Breast epithelium (tissue), 4 donors: ENCODE results near the gene ZCWPW2. TPM values are rescaled to one million over a fixed set of nuclear protein-coding genes. Genes with fewer than 3 reads are reported as not detected.

Experiments used
- DNase-seq, 2 donors: peaks; one replicate each; pipeline ENCODE4 v3.0.0-alpha.2; 2019; ENCODE audit warnings: low spot score in 2 of 2
- H3K27ac ChIP-seq, 2 donors: fragments of 200-600 bp; sonication (generic) in 1 of 2; one replicate each; pipeline ENCODE4 v1.5.1; 2016 to 2019; ENCODE audit warnings: mild to moderate bottlenecking in 1 of 2
- H3K27me3 ChIP-seq, 2 donors: fragments of 200-600 bp; sonication (generic) in 1 of 2; one replicate each; pipeline versions ENCODE4 v1.5.1 to v1.6.0; 2017 to 2019; ENCODE audit warnings: control low read depth in 1 of 2, mild to moderate bottlenecking in 1 of 2
- H3K36me3 ChIP-seq: fragments of 200-600 bp; one replicate; pipeline ENCODE4 v1.5.1; 2019
- H3K4me1 ChIP-seq, 2 donors: fragments of 200-600 bp; sonication (generic); one replicate each; pipeline ENCODE4 v1.5.1; 2016 to 2019; ENCODE audit warnings: control low read depth in 1 of 2
- H3K4me3 ChIP-seq, 3 donors: fragments of 200-600 bp; sonication (generic); 1 replicate in 2 of 3; 2 replicates in 1 of 3; pipeline ENCODE4 v1.5.1; 2016 to 2019; ENCODE audit warnings: mild to moderate bottlenecking in 3 of 3, moderate library complexity in 2 of 3
- H3K9me3 ChIP-seq, 2 donors: fragments of 200-600 bp; sonication (generic) in 1 of 2; one replicate each; pipeline ENCODE4 v1.5.1; 2016 to 2019; ENCODE audit warnings: control low read depth in 1 of 2
- POLR2A ChIP-seq: fragments of 450-650 bp; IDR thresholded peaks from one replicate; pipeline ENCODE4 v1.6.1; 2016; ENCODE audit warnings: antibody characterized with exemption, mild to moderate bottlenecking, moderate library complexity
- POLR2AphosphoS5 ChIP-seq, 3 donors: sonication (generic); formaldehyde crosslinking; IDR thresholded peaks; one replicate each; pipeline ENCODE4 v1.6.1; 2017; ENCODE audit warnings: antibody characterized with exemption in 3 of 3
- intact Hi-C: fragments of 100-400 bp; cut with DNase I; formaldehyde crosslinking; loops from one replicate; pipeline ENCODE4 v1.15.1; 2023; ENCODE audit warnings: low total_unique reads
- total RNA-seq, 3 donors: library from RNA; depleted of rRNA; stranded (reverse); fragments of >200 nt; gene quantifications; one replicate each; pipeline ENCODE4 v1.1.0, GENCODE V29; 2016
- TF ChIP-seq, protein P1 (sequence below), 3 donors: fragments of 450-650 bp; IDR thresholded peaks; one replicate each; pipeline ENCODE4 v1.5.1; 2016 to 2017; ENCODE audit warnings: antibody characterized with exemption in 3 of 3, mild to moderate bottlenecking in 3 of 3, moderate library complexity in 3 of 3

Gene ZCWPW2
- total RNA-seq, 3 donors from 2014 or later = 1.1 to 2.3 (median 1.3) TPM

DNA sequence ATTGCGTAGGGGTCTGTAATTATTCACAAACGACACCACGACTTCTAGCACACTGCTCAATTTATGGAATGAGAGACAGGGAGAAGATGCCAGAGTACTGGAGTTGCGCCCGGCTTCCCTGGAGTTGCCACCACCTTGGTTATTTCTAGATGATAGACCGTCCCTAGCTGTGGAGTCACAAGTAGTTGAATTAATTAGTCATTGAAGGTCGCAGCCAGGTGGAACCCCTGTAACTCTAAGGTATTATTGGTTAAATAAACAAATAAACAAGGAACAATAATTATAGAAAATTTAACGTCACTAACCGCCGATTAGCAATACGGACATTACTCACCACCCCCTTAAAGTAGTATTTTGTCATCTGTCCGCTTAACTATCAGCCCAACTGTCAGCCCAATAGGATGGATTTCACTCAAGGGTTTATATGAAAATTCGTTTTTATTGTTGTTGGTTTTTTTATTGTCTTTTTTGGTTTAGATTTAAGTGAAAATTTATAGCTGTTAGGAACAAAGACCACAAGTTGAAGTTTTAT, 1.0 kb downstream of the ZCWPW2 start:
- intact Hi-C loops = no loop called here
- no peaks in the 10 kb centered on the region for H3K27me3 ChIP-seq

DNA sequence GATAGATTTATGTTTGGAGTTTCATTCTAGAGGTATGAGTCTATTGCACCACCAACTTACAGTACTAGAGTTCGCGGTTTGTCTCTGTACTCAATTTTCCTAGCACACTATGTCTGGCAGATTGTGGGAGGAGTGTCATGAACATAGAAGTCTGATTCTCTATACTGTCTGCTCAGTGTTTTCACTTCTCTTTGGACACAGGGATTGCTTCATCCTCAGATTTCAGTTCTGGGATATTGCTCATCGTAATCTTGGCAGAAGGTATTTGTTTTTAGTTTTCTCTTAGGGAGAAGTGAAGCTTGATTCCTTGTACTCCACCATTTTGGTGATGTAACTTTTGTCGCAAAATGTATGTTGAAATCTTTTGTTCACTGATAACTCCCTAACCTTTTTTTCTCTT, 27.9 kb downstream of the ZCWPW2 start:
- Histone ChIP-seq H3K27me3 (no peaks in the 10 kb centered on the region), H3K4me1 (no peaks in the 10 kb centered on the region), H3K27ac (no peak overlapping the region), H3K36me3 (no peaks in the 10 kb centered on the region), H3K9me3 (no peaks in the 10 kb centered on the region), H3K4me3 (no peak overlapping the region)
- intact Hi-C loops = no loop called here
- TF ChIP-seq POLR2A = no peak
- TF ChIP-seq POLR2AphosphoS5 (IDR thresholded peaks at IDR 0.05) = no peak
- TF ChIP-seq, protein P1, sequence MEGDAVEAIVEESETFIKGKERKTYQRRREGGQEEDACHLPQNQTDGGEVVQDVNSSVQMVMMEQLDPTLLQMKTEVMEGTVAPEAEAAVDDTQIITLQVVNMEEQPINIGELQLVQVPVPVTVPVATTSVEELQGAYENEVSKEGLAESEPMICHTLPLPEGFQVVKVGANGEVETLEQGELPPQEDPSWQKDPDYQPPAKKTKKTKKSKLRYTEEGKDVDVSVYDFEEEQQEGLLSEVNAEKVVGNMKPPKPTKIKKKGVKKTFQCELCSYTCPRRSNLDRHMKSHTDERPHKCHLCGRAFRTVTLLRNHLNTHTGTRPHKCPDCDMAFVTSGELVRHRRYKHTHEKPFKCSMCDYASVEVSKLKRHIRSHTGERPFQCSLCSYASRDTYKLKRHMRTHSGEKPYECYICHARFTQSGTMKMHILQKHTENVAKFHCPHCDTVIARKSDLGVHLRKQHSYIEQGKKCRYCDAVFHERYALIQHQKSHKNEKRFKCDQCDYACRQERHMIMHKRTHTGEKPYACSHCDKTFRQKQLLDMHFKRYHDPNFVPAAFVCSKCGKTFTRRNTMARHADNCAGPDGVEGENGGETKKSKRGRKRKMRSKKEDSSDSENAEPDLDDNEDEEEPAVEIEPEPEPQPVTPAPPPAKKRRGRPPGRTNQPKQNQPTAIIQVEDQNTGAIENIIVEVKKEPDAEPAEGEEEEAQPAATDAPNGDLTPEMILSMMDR (IDR thresholded peaks at IDR 0.05) = no peak
- DNase-seq = no peak

More for the DNA sequence above, 1.0 kb downstream of the ZCWPW2 start:
- peak overlapping the region; percentile 67 to 84 (median 70) for H3K4me3 ChIP-seq
- peak overlapping the region; percentile 98 to 99 for H3K27ac ChIP-seq
- no peaks in the 10 kb centered on the region for H3K36me3 ChIP-seq
- peaks cover 0 to 5% of the 10 kb centered on the region in 2 donors for H3K4me1 ChIP-seq
- TF ChIP-seq POLR2AphosphoS5 (IDR thresholded peaks at IDR 0.05) (no peak), POLR2A (no peak)
- TF ChIP-seq, protein P1 (IDR thresholded peaks at IDR 0.05) = no peak
- no peak for DNase-seq
- peaks cover 0 to 8% of the 10 kb centered on the region in 2 donors for H3K9me3 ChIP-seq

DNA sequence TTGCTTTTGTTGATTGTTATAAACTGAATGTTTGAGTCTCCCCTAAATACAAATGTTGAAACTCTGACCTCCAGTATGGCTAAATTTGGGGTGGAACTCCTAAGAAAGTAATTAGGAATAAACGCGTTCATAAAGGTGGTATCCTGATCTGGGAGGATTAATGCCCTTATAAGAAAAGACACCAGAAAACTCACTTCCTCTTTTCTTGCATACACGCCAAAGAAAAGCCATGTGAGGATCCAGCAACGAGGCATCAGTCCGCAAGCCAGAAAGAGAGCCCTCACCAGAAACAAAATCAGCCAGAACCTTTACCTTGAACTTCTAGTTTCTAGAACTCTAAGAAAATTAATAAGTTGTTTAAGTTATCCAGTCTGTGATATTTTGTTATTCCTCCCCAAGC, 37.5 kb downstream of the ZCWPW2 start:
- DNase-seq = no peak
- intact Hi-C loops = loop anchor here (5.0 kb wide), 1 partner anchor 679 kb away; no protein-coding TSS in a partner anchor
- Histone ChIP-seq H3K4me3 (no peak overlapping the region), H3K4me1 (no peaks in the 10 kb centered on the region), H3K9me3 (no peaks in the 10 kb centered on the region), H3K36me3 (no peaks in the 10 kb centered on the region), H3K27ac (no peak overlapping the region), H3K27me3 (no peaks in the 10 kb centered on the region)
- TF ChIP-seq POLR2AphosphoS5 (IDR thresholded peaks at IDR 0.05) (no peak), POLR2A (no peak)
- TF ChIP-seq, protein P1 (IDR thresholded peaks at IDR 0.05) = no peak

DNA sequence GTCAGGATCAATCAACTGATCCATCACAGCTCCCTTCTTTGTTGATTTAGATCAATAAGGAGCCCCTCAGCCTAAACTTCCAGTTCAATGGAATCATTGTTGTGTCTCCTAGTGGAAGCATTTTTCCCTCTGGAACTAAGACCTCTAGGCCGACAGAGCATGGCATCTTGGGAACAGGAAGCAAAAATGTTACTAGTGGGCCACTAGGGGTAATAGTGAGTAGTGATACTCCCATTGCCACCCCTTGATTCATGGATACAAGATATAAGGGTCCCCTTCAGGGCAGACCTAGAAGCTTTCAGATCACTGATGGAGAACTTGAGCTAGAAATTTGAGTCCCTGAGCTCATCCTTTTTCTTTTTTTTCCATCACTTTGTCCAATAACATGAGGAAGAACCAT, 40.5 kb downstream of the ZCWPW2 start:
- Histone ChIP-seq H3K27me3 (no peaks in the 10 kb centered on the region), H3K36me3 (peaks cover 6% of the 10 kb centered on the region), H3K9me3 (peaks cover 0 to 15% of the 10 kb centered on the region in 2 donors), H3K27ac (no peak overlapping the region), H3K4me3 (no peak overlapping the region), H3K4me1 (no peaks in the 10 kb centered on the region)
- TF ChIP-seq POLR2AphosphoS5 (IDR thresholded peaks at IDR 0.05) = no peak
- no peak for TF ChIP-seq POLR2A
- intact Hi-C loops = loop anchor here (5.0 kb wide), 1 partner anchor 682 kb away; no protein-coding TSS in a partner anchor
- DNase-seq = no peak

DNA sequence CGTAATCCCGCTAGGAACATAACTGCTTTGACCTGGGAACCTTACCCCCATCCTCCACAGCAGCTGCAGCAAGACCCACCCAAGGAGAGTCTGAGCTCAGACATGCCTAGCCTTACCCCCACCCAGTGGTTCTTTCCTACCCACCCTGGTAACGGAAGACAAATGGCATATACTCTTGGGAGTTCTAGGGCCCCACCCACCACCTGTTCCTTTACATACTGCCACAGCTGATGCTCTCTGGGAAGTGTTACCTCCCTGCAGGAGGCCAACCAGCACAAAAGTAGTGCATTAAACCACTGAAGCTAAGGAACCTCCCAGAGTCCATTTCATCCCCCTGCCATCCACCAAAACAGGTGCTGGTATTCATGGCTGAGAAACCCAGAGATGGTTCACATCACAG, 50.7 kb downstream of the ZCWPW2 start:
- Histone ChIP-seq H3K4me1 (no peaks in the 10 kb centered on the region), H3K9me3 (peaks cover 11 to 48% of the 10 kb centered on the region in 2 donors), H3K27ac (no peak overlapping the region), H3K36me3 (no peaks in the 10 kb centered on the region), H3K27me3 (no peaks in the 10 kb centered on the region), H3K4me3 (no peak overlapping the region)
- intact Hi-C loops = no loop called here
- no peak for DNase-seq
- TF ChIP-seq POLR2A (no peak), POLR2AphosphoS5 (IDR thresholded peaks at IDR 0.05) (no peak)
- TF ChIP-seq, protein P1 (IDR thresholded peaks at IDR 0.05) = no peak
